AG10803 (cell line): ENCODE data around the gene APBA3.

ENCODE experiments used
- DNase-seq: peaks from one replicate; pipeline ENCODE4 v3.0.0; 2010; ENCODE audit warnings: low read depth
- H3K4me3 ChIP-seq: 2 replicates; pipeline ENCODE4 v1.5.1; 2011; ENCODE audit warnings: mild to moderate bottlenecking, low read length, control low read depth
- TF ChIP-seq, protein P1 (sequence below): conservative IDR thresholded peaks from 2 replicates; pipeline ENCODE4 v1.5.1; 2011; ENCODE audit warnings: mild to moderate bottlenecking, low read length, control low read depth, inconsistent platforms

Gene APBA3

DNA sequence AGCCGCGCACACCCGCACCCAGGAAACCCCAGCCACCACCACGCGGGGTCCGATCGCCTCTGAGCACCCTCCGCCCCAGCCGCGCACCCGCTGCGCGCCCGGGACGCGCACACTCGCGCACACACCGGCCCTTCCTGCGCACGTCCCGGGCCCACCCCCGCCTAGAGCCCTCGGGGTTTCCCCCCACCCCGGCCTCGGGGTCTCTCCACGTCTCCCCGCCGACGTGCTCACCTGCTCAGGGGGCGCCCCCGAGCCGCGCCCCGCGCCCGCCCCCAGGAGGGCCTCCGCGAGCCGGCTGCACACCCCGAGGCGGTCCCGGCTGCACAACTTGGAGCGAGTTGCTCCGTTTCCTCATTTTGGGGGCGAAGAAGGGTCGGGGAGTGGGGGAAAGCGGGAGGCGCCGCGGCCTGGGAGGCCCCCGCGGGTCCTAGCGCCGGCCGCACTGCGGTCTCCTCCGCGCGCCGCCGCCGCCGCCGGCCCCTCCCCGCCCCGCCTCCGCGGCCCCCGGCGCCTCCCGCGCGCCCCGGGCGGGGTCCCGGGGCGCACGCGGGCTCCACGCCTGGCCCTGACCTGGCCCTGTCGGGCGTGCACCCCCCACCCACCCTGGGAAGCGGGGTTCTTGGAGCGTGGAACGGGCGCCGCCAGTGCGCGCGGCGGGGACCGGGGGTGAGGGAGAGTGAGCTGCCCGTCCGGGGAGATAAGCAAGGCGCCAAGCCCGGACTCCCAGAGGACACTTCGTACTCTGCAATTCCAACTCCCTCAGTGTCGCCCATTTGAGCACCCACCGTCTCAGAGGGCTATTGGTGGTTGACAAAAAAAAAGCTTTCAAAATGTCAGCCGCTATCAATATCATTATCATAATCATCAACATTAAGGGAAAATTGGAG lies 24.7 kb upstream of the APBA3 start, which contains the start of gene MATK:
MATK (minus strand) TSS at position 444 of the 887 bp plus-strand sequence. CDS start 1,246 bp downstream, outside the sequence.
- no peak for DNase-seq
- TF ChIP-seq, protein P1, sequence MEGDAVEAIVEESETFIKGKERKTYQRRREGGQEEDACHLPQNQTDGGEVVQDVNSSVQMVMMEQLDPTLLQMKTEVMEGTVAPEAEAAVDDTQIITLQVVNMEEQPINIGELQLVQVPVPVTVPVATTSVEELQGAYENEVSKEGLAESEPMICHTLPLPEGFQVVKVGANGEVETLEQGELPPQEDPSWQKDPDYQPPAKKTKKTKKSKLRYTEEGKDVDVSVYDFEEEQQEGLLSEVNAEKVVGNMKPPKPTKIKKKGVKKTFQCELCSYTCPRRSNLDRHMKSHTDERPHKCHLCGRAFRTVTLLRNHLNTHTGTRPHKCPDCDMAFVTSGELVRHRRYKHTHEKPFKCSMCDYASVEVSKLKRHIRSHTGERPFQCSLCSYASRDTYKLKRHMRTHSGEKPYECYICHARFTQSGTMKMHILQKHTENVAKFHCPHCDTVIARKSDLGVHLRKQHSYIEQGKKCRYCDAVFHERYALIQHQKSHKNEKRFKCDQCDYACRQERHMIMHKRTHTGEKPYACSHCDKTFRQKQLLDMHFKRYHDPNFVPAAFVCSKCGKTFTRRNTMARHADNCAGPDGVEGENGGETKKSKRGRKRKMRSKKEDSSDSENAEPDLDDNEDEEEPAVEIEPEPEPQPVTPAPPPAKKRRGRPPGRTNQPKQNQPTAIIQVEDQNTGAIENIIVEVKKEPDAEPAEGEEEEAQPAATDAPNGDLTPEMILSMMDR: no peak
- no peak within 1 kb of the TSS for H3K4me3 ChIP-seq

DNA sequence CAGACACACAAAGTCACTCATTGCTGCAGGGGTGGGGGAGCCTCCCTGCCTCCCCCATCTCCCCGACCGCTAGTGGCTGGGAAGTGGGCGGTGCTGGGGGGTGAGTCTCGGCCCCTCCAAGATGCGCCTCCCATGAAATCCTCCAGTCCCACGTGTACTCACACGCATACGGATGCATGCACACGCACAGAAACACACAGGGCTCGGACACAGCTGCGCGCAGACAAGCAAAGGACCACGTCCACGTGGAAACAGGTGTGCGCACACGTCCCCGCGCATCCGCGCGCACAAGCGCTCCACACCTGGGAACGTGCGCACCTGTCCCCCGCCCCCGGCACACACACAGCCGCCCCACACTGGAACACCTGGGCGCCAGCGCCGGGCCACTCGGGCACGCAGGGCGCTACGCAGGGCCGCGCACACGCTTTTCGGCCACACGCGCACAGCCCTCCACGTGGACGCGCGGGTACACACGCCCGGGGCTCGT lies 24.0 kb upstream of the APBA3 start:
- TF ChIP-seq, protein P1: no peak
- H3K4me3 ChIP-seq: no peak overlapping the region
- no peak for DNase-seq

DNA sequence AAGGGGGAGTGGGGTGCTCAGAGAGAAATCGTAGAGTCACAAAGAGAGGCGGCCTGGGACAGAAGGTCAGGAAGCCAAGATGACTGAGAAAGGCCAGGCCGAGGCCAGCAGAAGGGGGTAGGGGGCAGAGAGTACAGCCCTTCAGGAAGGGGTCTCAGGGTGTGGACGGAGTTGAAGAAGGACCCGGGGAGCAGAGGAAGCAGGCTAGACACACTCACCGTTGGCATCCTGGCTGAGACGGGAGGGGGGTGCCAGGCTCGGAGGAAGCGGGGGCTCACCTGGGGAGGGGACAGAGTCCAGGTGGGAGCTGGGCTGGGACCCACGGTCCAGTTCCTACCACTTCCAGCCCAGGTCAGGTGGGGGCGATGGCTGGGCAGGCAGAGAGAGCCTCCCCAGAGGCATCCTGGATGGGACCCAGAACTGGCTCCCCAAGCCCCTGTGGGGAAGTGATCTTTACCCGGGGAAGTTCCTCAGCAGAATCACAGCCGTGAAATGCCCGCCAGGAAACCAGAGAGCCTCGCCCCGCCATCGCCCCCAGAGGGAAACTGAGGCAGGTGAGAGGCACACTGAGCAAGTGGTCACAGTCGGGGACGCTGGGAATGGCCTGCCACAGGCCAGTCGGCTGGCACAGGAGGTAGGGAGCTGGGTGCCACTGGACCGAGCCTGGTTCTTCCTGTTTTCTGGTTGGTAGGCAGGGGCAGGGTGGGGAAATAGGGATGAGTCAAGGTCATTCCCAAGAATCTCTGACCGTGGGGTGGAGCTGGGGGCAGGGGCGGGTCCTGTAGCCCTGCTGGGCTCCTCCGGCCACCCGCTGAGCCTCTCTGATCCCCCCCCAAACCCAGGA lies 23.3 kb upstream of the APBA3 start:
- H3K4me3 ChIP-seq: no peak overlapping the region
- DNase-seq: no peak
- TF ChIP-seq, protein P1: no peak

DNA sequence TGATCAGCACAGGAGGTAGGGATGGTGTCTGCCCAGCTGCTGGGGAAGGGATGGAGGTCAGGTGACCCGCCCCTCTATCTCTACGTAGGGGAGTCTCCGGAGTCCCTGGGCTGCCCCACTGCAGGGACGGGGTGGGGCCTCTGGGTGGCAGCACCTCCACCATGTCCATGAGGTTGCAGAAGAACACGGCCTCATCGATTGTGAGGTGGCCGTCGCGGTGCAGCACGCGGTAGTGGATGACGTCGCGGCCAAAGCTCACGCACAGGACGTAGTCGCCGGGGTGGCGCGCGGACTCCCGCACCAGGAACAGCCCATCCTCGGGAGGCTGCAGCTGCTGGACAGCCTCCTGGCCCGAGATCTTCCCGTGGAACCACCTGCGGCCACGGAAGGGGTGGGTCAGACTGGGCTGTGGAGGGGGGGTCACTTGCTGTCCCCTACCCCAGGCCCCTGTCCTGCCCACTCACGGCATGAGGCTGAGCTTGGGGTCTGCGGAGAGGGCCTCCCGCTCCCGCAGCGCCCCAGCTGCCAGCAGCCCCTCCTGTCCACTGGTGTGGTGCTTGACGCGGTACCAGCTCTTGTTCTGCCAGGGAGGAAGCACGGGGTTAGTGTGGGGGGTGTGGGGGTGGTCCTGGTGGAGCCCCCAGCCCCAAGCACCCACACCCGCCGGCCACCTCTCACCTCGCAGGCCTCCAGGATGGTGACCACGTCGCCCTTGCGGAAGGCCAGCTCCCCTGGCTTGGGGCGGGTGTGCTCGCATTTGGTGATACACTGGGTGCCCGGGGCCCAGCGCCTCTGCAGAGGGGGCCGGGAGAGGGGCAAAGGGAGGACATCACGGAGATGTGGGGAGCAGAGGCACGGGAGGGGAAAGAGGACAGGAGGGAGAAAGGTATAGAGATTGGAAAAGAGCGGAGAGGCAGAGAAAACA lies 22.4 kb upstream of the APBA3 start:
- no peak overlapping the region for H3K4me3 ChIP-seq
- no peak for DNase-seq
- TF ChIP-seq, protein P1: no peak; the same call in 1 of the 2 replicates

DNA sequence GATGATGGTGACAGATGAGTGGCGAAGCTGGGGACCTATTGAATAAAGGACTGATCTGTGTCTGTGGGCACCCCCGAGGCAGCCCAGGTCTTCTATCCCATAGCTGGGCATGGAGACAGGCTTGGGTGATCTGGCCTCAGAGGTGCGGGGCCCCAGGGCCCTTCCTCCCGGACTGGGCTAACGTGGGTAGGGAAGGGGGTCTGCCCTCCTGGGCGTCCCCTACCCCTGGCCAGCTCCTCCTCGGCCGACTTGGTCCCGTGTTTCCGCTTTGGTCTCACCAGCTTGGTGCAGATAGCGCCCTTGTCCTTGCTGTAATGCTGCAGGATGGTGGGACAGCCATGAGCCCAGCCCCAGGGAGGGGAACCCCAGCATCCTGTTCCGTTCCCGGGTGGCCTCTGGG lies 21.4 kb upstream of the APBA3 start:
- TF ChIP-seq, protein P1: no peak
- no peak overlapping the region for H3K4me3 ChIP-seq
- no peak for DNase-seq

DNA sequence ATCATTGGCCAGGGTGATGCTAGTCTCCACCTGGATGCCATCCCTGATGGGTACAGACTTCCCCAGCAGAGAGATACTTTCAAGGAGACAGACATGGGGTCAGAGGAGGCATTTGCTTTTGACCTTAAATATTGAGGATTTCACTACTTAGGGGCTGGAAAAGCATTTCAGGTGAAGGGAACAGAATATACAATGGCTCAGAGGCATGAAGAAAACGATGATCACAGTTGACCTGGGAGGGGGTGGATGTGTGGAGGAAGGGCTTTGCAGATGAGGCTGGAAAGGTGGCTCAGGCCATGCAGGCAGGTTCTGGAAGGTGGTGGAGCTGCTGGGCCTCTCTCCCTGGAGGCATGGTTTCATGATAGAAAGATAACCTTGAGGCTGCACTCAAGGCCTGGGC lies 20.8 kb upstream of the APBA3 start:
- TF ChIP-seq, protein P1: no peak
- no peak overlapping the region for H3K4me3 ChIP-seq
- DNase-seq: no peak
